ENCODE measurements around the gene RPL27A.

- no peak for TF ChIP-seq CTCF (IDR thresholded peaks at IDR 0.05)
- TF ChIP-seq EZH2 (IDR thresholded peaks at IDR 0.05; ENCODE audit: borderline replicate concordance, insufficient read depth, low read depth, low read length, poor library complexity, severe bottlenecking), result no peak
These were observed 19.5 kb downstream of the RPL27A start for GRCh38 chr11:8701891-8702597.

All from B cell (primary cell).